KMS-11 (cell line): Measurements from ENCODE around the gene PDE4D.

Experiments used
- H2AFZ ChIP-seq: fragments of 200-600 bp; sonication (generic); 2 replicates; pipeline ENCODE4 v1.6.1; 2016; ENCODE audit warnings: antibody characterized with exemption, mixed run types, low read depth
- H3K27ac ChIP-seq: fragments of 200-600 bp; sonication (generic); 2 replicates; pipeline ENCODE4 v1.6.1; 2016; ENCODE audit warnings: mild to moderate bottlenecking, mixed run types
- H3K27me3 ChIP-seq: fragments of 200-600 bp; sonication (generic); 2 replicates; pipeline ENCODE4 v1.6.1; 2017; ENCODE audit warnings: mild to moderate bottlenecking, low read depth, mixed run types, moderate library complexity; ENCODE audit not compliant: insufficient read depth
- H3K36me3 ChIP-seq: fragments of 200-600 bp; sonication (generic); 2 replicates; pipeline ENCODE4 v1.6.1; 2017; ENCODE audit warnings: mild to moderate bottlenecking, mixed run types; ENCODE audit not compliant: insufficient read depth
- H3K4me1 ChIP-seq: fragments of 200-600 bp; sonication (generic); 2 replicates; pipeline ENCODE4 v1.6.1; 2016; ENCODE audit warnings: mild to moderate bottlenecking, low read depth, mixed run types; ENCODE audit not compliant: poor library complexity, severe bottlenecking
- H3K4me2 ChIP-seq: fragments of 200-600 bp; sonication (generic); 2 replicates; pipeline ENCODE4 v1.7.0; 2016; ENCODE audit warnings: mild to moderate bottlenecking, mixed run types
- H3K4me3 ChIP-seq: fragments of 200-600 bp; sonication (generic); IDR thresholded peaks from 2 replicates; pipeline ENCODE4 v1.6.1; 2017; ENCODE audit warnings: low read depth, low read length, mixed read lengths; ENCODE audit not compliant: insufficient read depth
- H3K79me2 ChIP-seq: fragments of 200-600 bp; sonication (generic); 2 replicates; pipeline ENCODE4 v1.6.1; 2016; ENCODE audit warnings: low read depth, mixed run types; ENCODE audit not compliant: insufficient read depth
- H3K9ac ChIP-seq: fragments of 200-600 bp; sonication (generic); 2 replicates; pipeline ENCODE4 v1.6.1; 2016; ENCODE audit warnings: mild to moderate bottlenecking, mixed run types
- H4K20me1 ChIP-seq: fragments of 200-600 bp; sonication (generic); 2 replicates; pipeline ENCODE4 v1.6.1; 2016; ENCODE audit warnings: mild to moderate bottlenecking, mixed run types; ENCODE audit not compliant: insufficient read depth
- TF ChIP-seq, protein P1 (sequence below): fragments of 200-600 bp; sonication (generic); conservative IDR thresholded peaks from 2 replicates; pipeline ENCODE4 v1.6.1; 2017; ENCODE audit warnings: low read depth, mild to moderate bottlenecking, antibody characterized with exemption, low read length, moderate library complexity, mixed read lengths

Gene PDE4D

DNA sequence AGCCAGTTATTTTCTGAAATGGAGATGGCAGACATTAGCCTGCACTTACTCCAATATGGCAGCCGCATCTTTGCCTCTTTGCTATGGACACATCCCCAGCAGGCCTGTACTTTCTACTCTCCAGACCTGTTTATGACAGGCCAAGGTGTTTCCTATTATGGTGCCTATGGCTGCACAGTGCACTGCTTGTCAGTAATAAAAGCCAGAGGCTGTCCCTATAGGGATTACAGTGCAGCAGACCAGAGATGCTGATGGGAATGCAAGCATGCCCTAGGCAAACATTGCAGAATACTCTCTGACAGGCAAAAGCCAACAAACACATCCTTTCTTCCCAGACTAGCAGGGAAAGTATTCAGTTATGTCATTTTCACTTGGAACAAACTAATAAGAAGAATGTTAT lies 867.8 kb downstream of the PDE4D start:
- peaks cover 100% of the 10 kb centered on the region for H3K79me2 ChIP-seq
- TF ChIP-seq, protein P1, sequence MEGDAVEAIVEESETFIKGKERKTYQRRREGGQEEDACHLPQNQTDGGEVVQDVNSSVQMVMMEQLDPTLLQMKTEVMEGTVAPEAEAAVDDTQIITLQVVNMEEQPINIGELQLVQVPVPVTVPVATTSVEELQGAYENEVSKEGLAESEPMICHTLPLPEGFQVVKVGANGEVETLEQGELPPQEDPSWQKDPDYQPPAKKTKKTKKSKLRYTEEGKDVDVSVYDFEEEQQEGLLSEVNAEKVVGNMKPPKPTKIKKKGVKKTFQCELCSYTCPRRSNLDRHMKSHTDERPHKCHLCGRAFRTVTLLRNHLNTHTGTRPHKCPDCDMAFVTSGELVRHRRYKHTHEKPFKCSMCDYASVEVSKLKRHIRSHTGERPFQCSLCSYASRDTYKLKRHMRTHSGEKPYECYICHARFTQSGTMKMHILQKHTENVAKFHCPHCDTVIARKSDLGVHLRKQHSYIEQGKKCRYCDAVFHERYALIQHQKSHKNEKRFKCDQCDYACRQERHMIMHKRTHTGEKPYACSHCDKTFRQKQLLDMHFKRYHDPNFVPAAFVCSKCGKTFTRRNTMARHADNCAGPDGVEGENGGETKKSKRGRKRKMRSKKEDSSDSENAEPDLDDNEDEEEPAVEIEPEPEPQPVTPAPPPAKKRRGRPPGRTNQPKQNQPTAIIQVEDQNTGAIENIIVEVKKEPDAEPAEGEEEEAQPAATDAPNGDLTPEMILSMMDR: no peak
- peaks cover 2% of the 10 kb centered on the region; the same call in 1 of the 2 replicates for H3K36me3 ChIP-seq
- H4K20me1 ChIP-seq: peaks cover 13% of the 10 kb centered on the region
- H3K27me3 ChIP-seq: no peaks in the 10 kb centered on the region
- H3K4me3 ChIP-seq: no peak overlapping the region
- no peak overlapping the region for H3K27ac ChIP-seq
- no peak overlapping the region for H3K9ac ChIP-seq
- no peak overlapping the region for H2AFZ ChIP-seq
- no peak overlapping the region for H3K4me2 ChIP-seq
- peaks cover 76% of the 10 kb centered on the region for H3K4me1 ChIP-seq

GRCh38 chr5:59021837-59022514 lies 871.5 kb downstream of the PDE4D start:
- TF ChIP-seq, protein P1: no peak
- H3K9ac ChIP-seq: no peak overlapping the region

DNA sequence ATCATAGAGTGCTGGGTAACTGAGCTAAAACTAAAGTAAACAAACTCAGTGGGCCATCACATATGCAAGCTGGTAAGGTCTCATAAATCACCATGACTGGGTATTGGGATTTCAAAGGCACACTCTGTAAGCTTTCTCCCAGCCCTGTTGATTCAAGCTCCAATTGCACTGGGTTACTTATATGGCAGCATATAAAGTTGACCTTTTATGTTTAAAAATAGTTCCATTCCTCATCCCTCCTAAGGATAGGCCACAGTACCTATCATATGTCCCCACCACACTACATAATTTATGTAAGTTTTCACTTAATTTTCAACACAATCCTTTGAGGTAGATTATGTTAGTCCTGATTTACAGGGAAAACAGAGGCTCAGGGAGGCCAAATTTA lies 872.2 kb downstream of the PDE4D start:
- Histone ChIP-seq H3K4me3 (no peak overlapping the region), H3K9ac (no peak overlapping the region), H2AFZ (no peak overlapping the region), H4K20me1 (peaks cover 19% of the 10 kb centered on the region), H3K27me3 (no peaks in the 10 kb centered on the region), H3K4me2 (peak overlapping the region; percentile 33), H3K4me1 (peaks cover 70% of the 10 kb centered on the region), H3K79me2 (peaks cover 100% of the 10 kb centered on the region), H3K36me3 (peaks cover 8% of the 10 kb centered on the region; the same call in 1 of the 2 replicates), H3K27ac (peak overlapping the region; percentile 36; the same call in 1 of the 2 replicates)
- TF ChIP-seq, protein P1: no peak

More at GRCh38 chr5:59021837-59022514, 871.5 kb downstream of the PDE4D start:
- Histone ChIP-seq H3K36me3 (peaks cover 2% of the 10 kb centered on the region; the same call in 1 of the 2 replicates), H3K4me1 (peaks cover 77% of the 10 kb centered on the region), H3K27ac (no peak overlapping the region; the same call in 1 of the 2 replicates), H4K20me1 (peaks cover 16% of the 10 kb centered on the region), H3K4me2 (peak overlapping the region; percentile 33; the same call in 1 of the 2 replicates), H3K79me2 (peaks cover 100% of the 10 kb centered on the region), H3K27me3 (no peaks in the 10 kb centered on the region), H3K4me3 (no peak overlapping the region), H2AFZ (no peak overlapping the region)

DNA sequence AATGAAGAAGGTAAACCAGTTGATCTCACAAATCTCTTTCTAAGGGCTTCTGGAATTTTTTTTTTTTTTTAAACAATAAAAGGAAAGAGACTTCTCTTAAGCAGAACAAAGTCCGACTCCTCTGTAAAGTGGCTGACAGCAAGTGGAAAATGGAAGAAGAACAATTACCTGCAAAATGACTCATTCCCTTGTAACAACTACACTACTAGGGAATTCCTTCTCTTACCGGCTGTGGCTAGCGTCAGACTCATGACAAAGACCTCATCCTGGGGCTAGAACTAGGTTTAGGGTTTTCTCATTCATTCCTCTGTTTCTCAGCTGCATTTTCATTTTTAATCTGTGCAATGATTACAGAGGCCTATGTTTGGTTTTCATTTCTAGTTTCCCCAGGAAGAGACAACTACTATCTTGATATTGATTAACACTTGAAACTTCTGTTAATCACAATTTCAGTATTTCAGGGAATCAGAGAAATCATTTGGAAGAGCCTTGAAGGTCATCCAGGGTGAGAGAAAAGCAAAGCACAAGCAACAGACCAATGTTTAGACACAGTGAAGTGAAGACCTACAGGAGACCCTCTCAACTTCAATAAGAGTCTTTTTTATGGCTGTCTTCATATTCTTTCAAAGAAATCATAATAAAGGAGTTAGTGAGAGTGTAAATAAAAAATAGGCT lies 872.8 kb downstream of the PDE4D start:
- H2AFZ ChIP-seq: no peak overlapping the region
- H3K9ac ChIP-seq: no peak overlapping the region
- TF ChIP-seq, protein P1: no peak
- H3K27ac ChIP-seq: peak overlapping the region; percentile 36; the same call in 1 of the 2 replicates
- peaks cover 16% of the 10 kb centered on the region for H4K20me1 ChIP-seq
- peaks cover 8% of the 10 kb centered on the region; the same call in 1 of the 2 replicates for H3K36me3 ChIP-seq
- peak overlapping the region; percentile 33 for H3K4me2 ChIP-seq
- no peak overlapping the region for H3K4me3 ChIP-seq
- peaks cover 100% of the 10 kb centered on the region for H3K79me2 ChIP-seq
- peaks cover 65% of the 10 kb centered on the region for H3K4me1 ChIP-seq
- H3K27me3 ChIP-seq: no peaks in the 10 kb centered on the region
